Measurements from ENCODE around the gene ZNF723.

GRCh38 chr19:22807061-22807835 is 24.8 kb upstream of the ZNF723 start:
- TF ChIP-seq CTCF (IDR thresholded peaks at IDR 0.05; ENCODE audit: borderline replicate concordance, extremely low read depth, low read length, poor library complexity, severe bottlenecking) (no peak), EZH2 (IDR thresholded peaks at IDR 0.05; ENCODE audit: borderline replicate concordance, low read depth, low read length, severe bottlenecking) (no peak)
